Keratinocyte (primary cell): ENCODE results near the gene REEP3.

Experiments used
- CTCF ChIP-seq, 3 experiments: IDR thresholded peaks in 1 of 3; conservative IDR thresholded peaks in 1 of 3; optimal IDR thresholded peaks in 1 of 3; 2 replicates in 2 of 3; 3 replicates in 1 of 3; pipeline versions ENCODE3 to v1.5.1; 2011; ENCODE audit warnings: low read length in 3 of 3, mild to moderate bottlenecking in 3 of 3, moderate library complexity in 2 of 3, control low read depth in 1 of 3, inconsistent platforms in 1 of 3; ENCODE audit not compliant: insufficient read depth in 2 of 3; ENCODE audit errors: extremely low read depth in 1 of 3
- EZH2 ChIP-seq: IDR thresholded peaks from one replicate; pipeline ENCODE4 v1.6.1; 2012; ENCODE audit warnings: inconsistent platforms, mild to moderate bottlenecking, low read length, moderate library complexity

GRCh38 chr10:63481815-63482421, 39.3 kb upstream of the REEP3 start:
- TF ChIP-seq EZH2 (no peak), CTCF (optimal IDR thresholded peaks at IDR 0.05 in 1 of 3, IDR thresholded peaks at IDR 0.05 in 1 of 3, conservative IDR thresholded peaks at IDR 0.05 in 1 of 3; ENCODE audit: extremely low read depth in 1 of 3, insufficient read depth in 2 of 3, low read length in 3 of 3) (no peak)
